ENCODE data around the gene NATD1.

The NATD1 gene

GRCh38 chr17:21189361-21189760, 63.8 kb downstream of the NATD1 start:
- no peak for DNase-seq

Measured in MV-4-11 (cell line).